ENCODE data around the gene CLPSL1. TPM values are rescaled to one million over a fixed set of nuclear protein-coding genes. Genes with fewer than 3 reads are reported as not detected.

The CLPSL1 gene
- total RNA-seq, 1 donor from 2014 or later = 0.40 TPM

- no peak overlapping the region for H3K27ac Mint-ChIP-seq
- no peak for DNase-seq (ENCODE audit: low spot score in 2 of 2, unreplicated experiment in 2 of 2)
- H3K36me3 Mint-ChIP-seq = no peaks in the 10 kb centered on the region
- TF ChIP-seq, protein P1, sequence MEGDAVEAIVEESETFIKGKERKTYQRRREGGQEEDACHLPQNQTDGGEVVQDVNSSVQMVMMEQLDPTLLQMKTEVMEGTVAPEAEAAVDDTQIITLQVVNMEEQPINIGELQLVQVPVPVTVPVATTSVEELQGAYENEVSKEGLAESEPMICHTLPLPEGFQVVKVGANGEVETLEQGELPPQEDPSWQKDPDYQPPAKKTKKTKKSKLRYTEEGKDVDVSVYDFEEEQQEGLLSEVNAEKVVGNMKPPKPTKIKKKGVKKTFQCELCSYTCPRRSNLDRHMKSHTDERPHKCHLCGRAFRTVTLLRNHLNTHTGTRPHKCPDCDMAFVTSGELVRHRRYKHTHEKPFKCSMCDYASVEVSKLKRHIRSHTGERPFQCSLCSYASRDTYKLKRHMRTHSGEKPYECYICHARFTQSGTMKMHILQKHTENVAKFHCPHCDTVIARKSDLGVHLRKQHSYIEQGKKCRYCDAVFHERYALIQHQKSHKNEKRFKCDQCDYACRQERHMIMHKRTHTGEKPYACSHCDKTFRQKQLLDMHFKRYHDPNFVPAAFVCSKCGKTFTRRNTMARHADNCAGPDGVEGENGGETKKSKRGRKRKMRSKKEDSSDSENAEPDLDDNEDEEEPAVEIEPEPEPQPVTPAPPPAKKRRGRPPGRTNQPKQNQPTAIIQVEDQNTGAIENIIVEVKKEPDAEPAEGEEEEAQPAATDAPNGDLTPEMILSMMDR (IDR thresholded peaks at IDR 0.05; ENCODE audit: unreplicated experiment) = no peak
- peaks cover 14% of the 10 kb centered on the region for H3K27me3 Mint-ChIP-seq (ENCODE audit: low read depth)
- H3K4me3 Mint-ChIP-seq = no peak overlapping the region
- H3K4me1 Mint-ChIP-seq = no peaks in the 10 kb centered on the region
- H3K9me3 Mint-ChIP-seq = no peaks in the 10 kb centered on the region
These were observed 14.0 kb downstream of the CLPSL1 start for GRCh38 chr6:35794536-35795452.

DNA sequence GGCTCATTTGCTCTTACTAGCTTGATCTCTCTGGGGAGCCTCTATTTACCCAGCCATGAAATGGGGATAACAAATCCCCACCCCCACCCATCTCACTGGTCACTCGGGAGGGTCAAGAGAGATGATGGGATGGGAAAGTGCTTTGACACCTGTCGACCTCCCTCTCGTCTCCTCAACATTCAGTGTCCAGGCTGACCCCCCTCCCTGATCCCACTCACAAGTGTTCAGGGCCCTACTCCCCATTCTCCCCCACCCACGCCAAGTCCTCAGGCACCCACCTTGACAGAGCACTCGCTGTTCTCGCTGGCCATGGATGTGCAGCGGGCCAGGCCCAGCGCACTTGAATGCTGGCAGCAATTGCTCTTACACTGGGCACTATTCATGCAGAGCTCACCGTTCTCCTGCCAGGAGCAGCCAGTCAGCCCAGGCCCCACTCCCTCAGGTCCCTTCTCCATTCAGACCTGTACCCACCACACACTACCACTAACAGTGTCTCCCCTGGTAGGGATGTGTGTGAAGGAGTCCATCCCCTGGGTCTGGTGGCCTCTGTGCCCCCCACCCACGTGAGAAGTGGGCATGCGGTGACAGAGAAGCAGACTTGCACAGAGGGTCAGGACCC lies 14.7 kb downstream of the CLPSL1 start:
- no peak overlapping the region for H3K27ac Mint-ChIP-seq
- no peaks in the 10 kb centered on the region for H3K4me1 Mint-ChIP-seq
- TF ChIP-seq, protein P1 (IDR thresholded peaks at IDR 0.05; ENCODE audit: unreplicated experiment) = no peak
- peaks cover 11% of the 10 kb centered on the region for H3K27me3 Mint-ChIP-seq (ENCODE audit: low read depth)
- H3K9me3 Mint-ChIP-seq = no peaks in the 10 kb centered on the region
- H3K36me3 Mint-ChIP-seq = no peaks in the 10 kb centered on the region
- DNase-seq (ENCODE audit: low spot score in 2 of 2, unreplicated experiment in 2 of 2) = no peak
- no peak overlapping the region for H3K4me3 Mint-ChIP-seq

DNA sequence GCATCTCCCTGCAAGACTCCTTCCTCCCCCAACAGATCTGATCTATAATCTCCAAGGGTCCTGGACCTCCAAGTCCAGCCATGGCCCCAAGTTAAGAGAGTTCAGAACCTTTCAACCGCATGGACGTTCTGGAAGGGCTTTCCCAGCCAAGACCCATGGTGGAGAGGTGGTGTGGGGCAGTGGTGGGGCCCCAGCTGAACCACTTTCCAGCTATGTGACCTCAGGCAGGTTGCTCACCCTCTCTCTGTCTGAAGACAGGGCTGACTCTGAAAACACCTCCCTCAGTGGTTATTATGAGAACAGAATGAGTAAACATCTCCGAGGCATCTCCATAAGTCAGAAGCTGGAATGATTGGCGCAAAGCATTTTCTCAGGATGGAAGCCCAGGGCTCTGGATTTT lies 15.4 kb downstream of the CLPSL1 start:
- no peaks in the 10 kb centered on the region for H3K36me3 Mint-ChIP-seq
- peaks cover 9% of the 10 kb centered on the region for H3K27me3 Mint-ChIP-seq (ENCODE audit: low read depth)
- H3K4me1 Mint-ChIP-seq = no peaks in the 10 kb centered on the region
- H3K27ac Mint-ChIP-seq = no peak overlapping the region
- DNase-seq (ENCODE audit: low spot score in 2 of 2, unreplicated experiment in 2 of 2) = no peak
- H3K9me3 Mint-ChIP-seq = no peaks in the 10 kb centered on the region
- H3K4me3 Mint-ChIP-seq = no peak overlapping the region
- TF ChIP-seq, protein P1 (IDR thresholded peaks at IDR 0.05; ENCODE audit: unreplicated experiment) = no peak

- TF ChIP-seq, protein P1 (IDR thresholded peaks at IDR 0.05; ENCODE audit: unreplicated experiment) = no peak
- Mint-ChIP-seq H3K4me3 (no peak overlapping the region), H3K36me3 (no peaks in the 10 kb centered on the region), H3K27ac (no peak overlapping the region), H3K9me3 (no peaks in the 10 kb centered on the region), H3K27me3 (ENCODE audit: low read depth) (peaks cover 9% of the 10 kb centered on the region), H3K4me1 (no peaks in the 10 kb centered on the region)
- DNase-seq (ENCODE audit: low spot score in 2 of 2, unreplicated experiment in 2 of 2) = no peak
These were observed 17.2 kb downstream of the CLPSL1 start for GRCh38 chr6:35797837-35798526.

- Mint-ChIP-seq H3K4me1 (no peaks in the 10 kb centered on the region), H3K27ac (no peak overlapping the region), H3K9me3 (no peaks in the 10 kb centered on the region), H3K27me3 (ENCODE audit: low read depth) (peaks cover 5% of the 10 kb centered on the region), H3K4me3 (no peak overlapping the region), H3K36me3 (no peaks in the 10 kb centered on the region)
- TF ChIP-seq, protein P1 (IDR thresholded peaks at IDR 0.05; ENCODE audit: unreplicated experiment) = no peak
- DNase-seq (ENCODE audit: low spot score in 2 of 2, unreplicated experiment in 2 of 2) = no peak
These were observed 17.9 kb downstream of the CLPSL1 start for GRCh38 chr6:35798706-35799105.

Measured in mesothelial cell of epicardium (in vitro differentiated cells).